Measurements from ENCODE around the gene NDRG3. TPM values are rescaled to one million over a fixed set of nuclear protein-coding genes. Genes with fewer than 3 reads are reported as not detected.
A peak's percentile ranks its signal among the peaks of the same experiment; 100 is the strongest.

NDRG3 gene
- total and polyA plus RNA-seq, 12 donors: 29.0 to 91.4 (median 53.0) TPM

- Histone ChIP-seq H3K36me3 (replicated peaks in 1 of 2) (peaks cover 0 to 58% of the 10 kb centered on the region in 2 donors), H3K27me3 (no peaks in the 10 kb centered on the region), H3K4me3 (no peak overlapping the region), H3K9me3 (replicated peaks in 1 of 3) (no peaks in the 10 kb centered on the region), H3K27ac (no peak overlapping the region), H3K4me1 (replicated peaks in 1 of 2) (peaks cover 4 to 13% of the 10 kb centered on the region in 2 donors)
- 47 to 65% (median 54%) methylated on average over 3 of the region's 3 CpGs for WGBS, 4 donors
- no peak for TF ChIP-seq POLR2A (IDR thresholded peaks at IDR 0.05)
- peak in 2 of 6 experiments; percentile 16 to 25 for TF ChIP-seq CTCF (IDR thresholded peaks at IDR 0.05)
- DNase-seq: no peak
- intact Hi-C loops (cut with DNase I): no loop called here
These were observed 46.5 kb upstream of the NDRG3 start for GRCh38 chr20:36792422-36792821.

- no peak overlapping the region for H3K4me3 ChIP-seq
- H3K36me3 ChIP-seq (replicated peaks in 1 of 2): peaks cover 0 to 54% of the 10 kb centered on the region in 2 donors
- TF ChIP-seq CTCF (IDR thresholded peaks at IDR 0.05) (no peak), POLR2A (IDR thresholded peaks at IDR 0.05) (no peak)
- peaks cover 4 to 13% of the 10 kb centered on the region in 2 donors for H3K4me1 ChIP-seq (replicated peaks in 1 of 2)
- DNase-seq: no peak
- H3K27ac ChIP-seq: no peak overlapping the region
- WGBS, 4 donors: 87 to 99% (median 94%) methylated on average over 5 of the region's 5 CpGs
- intact Hi-C loops (cut with DNase I): no loop called here
- H3K27me3 ChIP-seq: no peaks in the 10 kb centered on the region
- H3K9me3 ChIP-seq (replicated peaks in 1 of 3): no peaks in the 10 kb centered on the region
These were observed 46.0 kb upstream of the NDRG3 start for GRCh38 chr20:36791862-36792261.

- WGBS, 4 donors: 80 to 92% (median 90%) methylated on average over 5 of the region's 5 CpGs
- intact Hi-C loops (cut with DNase I): no loop called here
- Histone ChIP-seq H3K4me1 (replicated peaks in 1 of 2) (peaks cover 6 to 10% of the 10 kb centered on the region in 2 donors), H3K9me3 (replicated peaks in 1 of 3) (no peaks in the 10 kb centered on the region), H3K27ac (no peak overlapping the region), H3K4me3 (no peak overlapping the region), H3K36me3 (replicated peaks in 1 of 2) (peaks cover 0 to 54% of the 10 kb centered on the region in 2 donors), H3K27me3 (no peaks in the 10 kb centered on the region)
- DNase-seq: no peak
- TF ChIP-seq POLR2A (IDR thresholded peaks at IDR 0.05): no peak
- no peak for TF ChIP-seq CTCF (IDR thresholded peaks at IDR 0.05)
These were observed 40.8 kb upstream of the NDRG3 start for GRCh38 chr20:36786663-36787062.

- no peak for TF ChIP-seq POLR2A (IDR thresholded peaks at IDR 0.05)
- no peak for TF ChIP-seq CTCF (IDR thresholded peaks at IDR 0.05)
- no peaks in the 10 kb centered on the region for H3K9me3 ChIP-seq (replicated peaks in 1 of 3)
- WGBS, 4 donors: 93 to 98% (median 94%) methylated on average over 12 to 13 of the region's 13 CpGs
- H3K27me3 ChIP-seq: no peaks in the 10 kb centered on the region
- DNase-seq: no peak
- H3K4me1 ChIP-seq (replicated peaks in 1 of 2): peaks cover 6 to 10% of the 10 kb centered on the region in 2 donors
- H3K27ac ChIP-seq: no peak overlapping the region
- H3K4me3 ChIP-seq: no peak overlapping the region
- peaks cover 0 to 49% of the 10 kb centered on the region in 2 donors for H3K36me3 ChIP-seq (replicated peaks in 1 of 2)
- intact Hi-C loops (cut with DNase I): no loop called here
These were observed 40.4 kb upstream of the NDRG3 start for GRCh38 chr20:36786246-36786645.
